Lower lobe of right lung (tissue), 2 donors: Measurements from ENCODE around the gene UTP25. TPM values are rescaled to one million over a fixed set of nuclear protein-coding genes. Genes with fewer than 3 reads are reported as not detected.

Source experiments
- ATAC-seq, 2 donors: fragments of 200-7000 bp; cut with Tn5 transposase; one replicate each; pipeline ENCODE4 v1.9.1; 2020 to 2022; ENCODE audit warnings: mild to moderate bottlenecking in 2 of 2, moderate library complexity in 2 of 2
- DNase-seq: peaks from one replicate; pipeline ENCODE4 v3.0.0-alpha.2; 2020
- H3K27ac ChIP-seq: fragments of 200-600 bp; one replicate; pipeline ENCODE4 v1.8.0; 2022
- H3K27me3 ChIP-seq: fragments of 200-600 bp; one replicate; pipeline ENCODE4 v1.8.0; 2022; ENCODE audit warnings: low read depth
- H3K36me3 ChIP-seq: fragments of 200-600 bp; one replicate; pipeline ENCODE4 v1.8.0; 2022; ENCODE audit warnings: mild to moderate bottlenecking
- H3K4me1 ChIP-seq: fragments of 200-600 bp; one replicate; pipeline ENCODE4 v1.8.0; 2022
- H3K4me3 ChIP-seq: fragments of 200-600 bp; one replicate; pipeline ENCODE4 v1.8.0; 2022; ENCODE audit warnings: mild to moderate bottlenecking
- H3K9me3 ChIP-seq: fragments of 200-600 bp; one replicate; pipeline ENCODE4 v1.8.0; 2022
- CTCF ChIP-seq: fragments of 200-600 bp; IDR thresholded peaks from one replicate; pipeline ENCODE4 v1.8.0; 2022; ENCODE audit warnings: antibody characterized with exemption, mild to moderate bottlenecking
- intact Hi-C: fragments of 100-400 bp; cut with DNase I; formaldehyde crosslinking; loops from one replicate; pipeline ENCODE4 v1.11.0; 2022
- total RNA-seq: library from RNA; stranded (reverse); fragmentation: NEBNext Ultra II Directional; extraction: Animal tissue kit (Norgen Biotek cat#: 25700); gene quantifications from one replicate; pipeline ENCODE4 v1.2.1, GENCODE V29; 2021
- donor health status: DM: no; HTN: yes; CAD: no; lungs with severe emphysema.

Gene UTP25
- total RNA-seq, 1 donor from 2014 or later, result 6.2 TPM

- no peak for ATAC-seq
- intact Hi-C loops, result no loop called here
- no peak overlapping the region for H3K27ac ChIP-seq
- H3K9me3 ChIP-seq, result no peaks in the 10 kb centered on the region
- DNase-seq, result no peak
- no peaks in the 10 kb centered on the region for H3K36me3 ChIP-seq
- no peaks in the 10 kb centered on the region for H3K27me3 ChIP-seq
- no peaks in the 10 kb centered on the region for H3K4me1 ChIP-seq
- TF ChIP-seq CTCF, result no peak
- H3K4me3 ChIP-seq, result no peak overlapping the region
These were observed 47.7 kb downstream of the UTP25 start for GRCh38 chr1:209875515-209875914.

GRCh38 chr1:209876078-209876800, 48.5 kb downstream of the UTP25 start:
- ATAC-seq (no peak), DNase-seq (no peak)
- Histone ChIP-seq H3K36me3 (no peaks in the 10 kb centered on the region), H3K4me3 (no peak overlapping the region), H3K27me3 (no peaks in the 10 kb centered on the region), H3K9me3 (no peaks in the 10 kb centered on the region), H3K4me1 (no peaks in the 10 kb centered on the region), H3K27ac (no peak overlapping the region)
- TF ChIP-seq CTCF, result no peak
- intact Hi-C loops, result no loop called here

- intact Hi-C loops, result no loop called here
These were observed 49.5 kb downstream of the UTP25 start for GRCh38 chr1:209877087-209877764.

GRCh38 chr1:209878964-209879363, 51.2 kb downstream of the UTP25 start:
- Histone ChIP-seq H3K36me3 (no peaks in the 10 kb centered on the region), H3K27ac (no peak overlapping the region), H3K4me1 (no peaks in the 10 kb centered on the region), H3K27me3 (no peaks in the 10 kb centered on the region), H3K9me3 (no peaks in the 10 kb centered on the region), H3K4me3 (no peak overlapping the region)
- ATAC-seq, result no peak
- intact Hi-C loops, result no loop called here
- DNase-seq, result no peak
- TF ChIP-seq CTCF, result no peak

More at GRCh38 chr1:209877087-209877764, 49.5 kb downstream of the UTP25 start:
- Histone ChIP-seq H3K4me1 (no peaks in the 10 kb centered on the region), H3K27me3 (no peaks in the 10 kb centered on the region), H3K9me3 (no peaks in the 10 kb centered on the region), H3K36me3 (no peaks in the 10 kb centered on the region), H3K27ac (no peak overlapping the region), H3K4me3 (no peak overlapping the region)
- TF ChIP-seq CTCF, result no peak
- ATAC-seq (no peak), DNase-seq (no peak)

- no peak overlapping the region for H3K27ac ChIP-seq
- ATAC-seq, result no peak
- intact Hi-C loops, result no loop called here
- H3K4me3 ChIP-seq, result no peak overlapping the region
- DNase-seq, result no peak
- no peaks in the 10 kb centered on the region for H3K4me1 ChIP-seq
- no peak for TF ChIP-seq CTCF
- no peaks in the 10 kb centered on the region for H3K9me3 ChIP-seq
- no peaks in the 10 kb centered on the region for H3K27me3 ChIP-seq
- no peaks in the 10 kb centered on the region for H3K36me3 ChIP-seq
These were observed 51.8 kb downstream of the UTP25 start for GRCh38 chr1:209879539-209879938.
